NCI-H1930 (cell line): ENCODE measurements around the gene CLEC1B.
"Not testable (repeated sequence)": the region's sequence is repeated elsewhere in the genome, so short reads cannot be mapped to it uniquely, and the experiment has no call there.

ENCODE experiments used
- DNase-seq, 2 experiments: peaks; one replicate each; lab custom pipeline; 2025; lab: John Stamatoyannopoulos, UW

Gene CLEC1B

DNA sequence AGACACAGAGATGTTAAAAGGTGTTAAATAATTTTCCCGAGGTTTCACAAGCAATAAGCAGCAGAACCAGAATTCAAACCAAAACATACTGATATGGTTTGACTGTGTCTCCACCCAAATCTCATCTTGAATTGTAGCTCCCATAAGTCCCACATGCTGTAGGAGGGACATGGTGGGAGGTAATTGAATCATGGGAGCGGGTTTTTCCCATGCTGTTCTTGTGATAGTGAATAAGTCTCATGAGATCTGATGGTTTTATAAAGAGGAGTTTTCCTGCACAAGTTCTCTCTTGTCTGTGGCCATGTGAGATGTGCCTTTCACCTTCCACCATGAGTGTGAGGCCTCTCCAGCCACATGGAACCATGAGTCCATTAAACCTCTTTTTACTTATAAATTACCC is 24.2 kb downstream of the CLEC1B start:
- not testable (repeated sequence) for DNase-seq

DNA sequence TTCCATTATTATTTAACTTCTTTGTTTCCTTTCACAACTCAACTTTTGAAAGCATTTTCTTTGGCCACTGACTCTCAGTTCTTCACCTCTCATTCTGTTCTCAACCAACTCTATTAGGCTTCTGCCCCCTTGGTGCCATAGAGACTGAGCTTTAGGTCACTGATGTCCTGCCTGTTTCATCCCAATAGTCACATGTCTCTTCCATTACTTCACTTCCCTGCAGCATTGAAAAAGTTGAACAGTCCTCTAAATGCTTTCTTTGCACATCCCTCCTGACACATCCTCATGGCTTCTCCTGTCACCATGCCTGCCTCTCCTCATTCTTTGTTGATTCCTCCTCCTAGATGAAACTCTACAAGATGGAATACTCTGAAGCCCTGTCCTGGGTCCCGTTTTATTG is 25.0 kb downstream of the CLEC1B start:
- DNase-seq, result no peak

DNA sequence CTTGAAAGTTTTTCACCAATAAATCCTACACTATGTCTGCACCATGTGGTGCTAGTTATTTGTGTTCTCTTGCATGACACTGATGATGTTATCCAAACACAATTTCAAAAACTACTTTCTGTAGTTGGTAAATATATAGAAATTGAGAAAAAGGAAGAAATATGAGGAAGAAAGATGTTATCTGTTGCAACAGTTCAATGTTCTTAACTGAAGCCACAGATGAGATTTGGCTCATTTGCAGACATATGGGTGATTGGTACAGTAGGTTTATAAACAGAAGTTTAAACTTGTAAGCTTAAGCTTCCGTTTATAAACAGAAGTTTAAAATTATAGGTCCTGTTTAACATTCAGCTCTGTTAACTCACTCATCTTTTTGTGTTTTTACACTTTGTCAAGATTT is 27.7 kb downstream of the CLEC1B start, which contains the start of gene CLEC12A:
TSS of gene CLEC12A (plus strand) at position 229 of the 400 bp plus-strand sequence. CDS start 188 bp downstream, outside the sequence.
- DNase-seq, result no peak

DNA sequence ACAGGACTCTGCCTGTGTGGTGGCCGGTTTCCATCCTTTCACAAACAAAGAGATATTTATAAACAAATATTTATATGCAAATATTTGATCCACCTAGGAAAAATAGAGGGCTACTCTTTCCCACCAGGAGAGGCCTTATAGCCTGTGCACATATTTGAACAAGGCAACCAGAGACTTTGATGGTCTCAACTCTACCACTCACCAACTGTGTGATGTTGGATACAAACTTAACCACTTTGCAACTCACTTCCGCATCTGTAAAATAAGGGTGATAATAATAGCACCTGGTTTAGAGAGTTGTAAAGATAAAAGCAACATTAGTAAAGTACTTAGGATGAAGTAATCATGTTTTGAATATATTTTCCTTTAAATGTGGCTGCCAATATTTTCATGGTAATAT is 29.2 kb downstream of the CLEC1B start:
- DNase-seq, result peak in 1 of 2 experiments; percentile 73

DNA sequence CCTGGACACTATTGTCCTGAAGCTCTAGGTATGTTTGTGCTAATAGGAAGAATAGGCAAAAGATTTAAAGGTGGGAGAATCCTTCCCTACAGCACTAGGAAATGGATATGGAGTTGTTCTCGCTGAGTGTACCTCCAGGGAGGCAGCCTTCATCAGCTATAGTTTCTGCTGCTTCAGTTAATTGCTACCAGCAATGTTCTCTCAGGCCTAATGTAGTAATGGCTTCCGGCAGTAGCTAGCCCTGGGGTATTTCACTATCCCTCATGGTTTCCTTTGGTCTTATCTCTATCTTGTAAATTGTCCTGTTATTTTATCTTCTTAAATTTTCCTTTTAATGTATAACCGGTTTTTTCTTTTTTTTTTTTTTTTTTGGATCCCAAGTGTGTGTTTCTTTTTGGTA is 37.0 kb downstream of the CLEC1B start:
- no peak for DNase-seq

DNA sequence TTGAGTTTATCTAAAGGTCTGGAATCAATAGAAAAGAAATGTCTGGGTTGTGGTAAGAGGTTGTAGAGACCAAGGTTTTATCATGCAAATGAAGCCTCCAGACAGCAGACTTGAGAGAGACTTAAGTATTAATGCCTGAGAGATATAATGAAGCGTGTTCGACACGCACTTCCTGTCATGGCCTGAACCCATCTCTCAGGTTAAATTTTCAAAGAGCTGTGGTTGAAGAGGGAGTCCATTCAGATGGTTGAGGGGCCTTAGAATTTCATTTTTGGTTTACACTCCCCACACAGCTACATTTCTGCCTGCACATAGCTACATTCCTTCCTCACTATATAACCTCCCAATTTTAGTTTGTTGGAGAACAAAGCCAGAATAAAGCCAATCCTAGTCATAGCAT is 37.8 kb downstream of the CLEC1B start:
- no peak for DNase-seq

DNA sequence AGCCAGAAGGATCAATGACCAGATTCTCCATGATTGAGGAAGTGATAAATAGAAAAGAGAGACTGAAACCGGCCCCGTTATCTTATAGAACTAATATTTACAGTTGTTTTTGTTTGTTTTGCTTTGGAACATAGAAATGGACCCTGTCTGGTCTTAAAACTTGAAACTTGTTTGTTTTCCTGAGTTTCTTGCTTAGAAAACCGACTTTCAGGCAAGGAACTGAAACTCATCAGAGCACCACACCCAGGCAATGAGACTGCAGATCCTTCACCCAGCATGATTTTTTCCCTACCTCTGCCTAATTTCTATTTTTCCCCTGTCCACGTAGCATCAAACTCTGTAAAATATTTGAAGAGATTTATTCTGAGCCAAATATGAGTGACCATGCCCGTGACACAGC is 38.3 kb downstream of the CLEC1B start:
- no peak for DNase-seq

DNA sequence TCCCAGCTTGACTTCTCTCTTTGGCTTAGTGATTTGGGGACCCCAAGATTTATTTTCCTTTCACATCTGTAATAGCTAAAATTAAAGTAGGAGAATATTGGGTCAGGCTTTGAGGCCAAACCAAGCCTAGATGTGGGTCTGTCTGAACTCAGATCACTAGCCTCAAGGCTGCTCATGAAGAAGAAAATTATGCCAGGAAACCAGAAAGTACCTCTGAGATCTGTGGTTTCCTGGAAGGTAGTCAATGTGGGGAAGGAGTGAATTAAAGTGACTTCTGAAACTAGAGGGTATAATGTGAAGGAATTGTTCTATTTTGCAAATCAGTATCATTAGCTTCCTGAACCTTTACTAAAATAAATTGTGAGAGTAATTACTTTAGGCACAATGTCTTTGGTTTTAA is 41.1 kb downstream of the CLEC1B start:
- DNase-seq, result no peak

DNA sequence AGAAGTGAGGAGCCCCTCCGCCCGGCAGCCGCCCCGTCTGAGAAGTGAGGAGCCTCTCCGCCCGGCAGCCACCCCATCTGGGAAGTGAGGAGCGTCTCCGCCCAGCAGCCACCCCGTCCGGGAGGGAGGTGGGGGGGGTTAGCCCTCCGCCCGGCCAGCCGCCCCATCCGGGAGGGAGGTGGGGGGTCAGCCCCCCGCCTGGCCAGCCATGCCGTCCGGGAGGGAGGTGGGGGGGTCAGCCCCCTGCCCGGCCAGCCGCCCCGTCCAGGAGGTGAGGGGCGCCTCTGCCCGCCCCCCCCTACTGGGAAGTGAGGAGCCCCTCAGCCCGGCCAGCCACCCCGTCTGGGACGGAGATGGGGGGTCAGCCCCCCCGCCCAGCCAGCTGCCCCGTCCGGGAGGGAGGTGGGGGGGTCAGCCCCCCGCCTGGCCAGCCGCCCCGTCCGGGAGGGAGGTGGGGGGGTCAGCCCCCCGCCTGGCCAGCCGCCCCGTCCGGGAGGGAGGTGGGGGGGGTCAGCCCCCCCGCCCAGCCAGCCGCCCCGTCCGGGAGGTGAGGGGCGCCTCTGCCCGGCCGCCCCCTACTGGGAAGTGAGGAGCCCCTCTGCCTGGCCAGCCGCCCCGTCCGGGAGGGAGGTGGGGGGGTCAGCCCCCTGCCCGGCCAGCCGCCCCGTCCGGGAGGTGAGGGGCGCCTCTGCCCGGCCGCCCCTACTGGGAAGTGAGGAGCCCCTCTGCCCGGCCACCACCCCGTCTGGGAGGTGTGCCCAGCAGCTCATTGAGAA is 45.8 kb downstream of the CLEC1B start:
- DNase-seq, result not testable (repeated sequence)

DNA sequence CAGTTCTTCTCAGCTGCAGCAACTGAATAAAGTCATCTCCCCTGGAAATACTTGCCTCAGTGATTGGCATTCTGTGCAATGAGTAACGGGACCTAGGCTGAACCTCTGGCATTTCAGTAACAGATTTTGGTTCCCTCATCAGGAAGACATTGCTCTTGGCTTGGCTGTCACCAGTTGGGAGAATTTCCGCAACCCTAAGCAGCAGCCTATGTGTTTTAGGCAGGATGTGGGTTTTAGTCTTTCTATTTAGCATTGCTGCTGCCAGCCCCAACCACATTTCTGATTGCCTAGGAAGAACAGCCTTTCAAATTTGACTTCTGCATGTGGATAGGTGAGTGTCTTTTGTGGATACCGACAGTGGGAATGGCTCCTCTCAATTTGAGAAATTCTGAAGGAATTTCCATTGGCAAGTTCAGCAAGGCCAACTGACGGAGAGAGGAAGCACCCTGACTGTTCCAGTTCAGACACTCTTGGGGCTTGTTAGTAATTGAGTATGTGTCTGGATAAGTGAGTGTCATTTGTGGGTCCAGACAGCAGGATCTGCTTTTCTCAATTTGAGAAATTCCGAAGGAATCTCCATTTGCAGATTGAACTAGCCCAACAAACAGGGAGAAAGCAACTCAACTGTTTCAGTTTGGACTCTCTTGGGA is 47.8 kb downstream of the CLEC1B start:
- DNase-seq, result no peak

DNA sequence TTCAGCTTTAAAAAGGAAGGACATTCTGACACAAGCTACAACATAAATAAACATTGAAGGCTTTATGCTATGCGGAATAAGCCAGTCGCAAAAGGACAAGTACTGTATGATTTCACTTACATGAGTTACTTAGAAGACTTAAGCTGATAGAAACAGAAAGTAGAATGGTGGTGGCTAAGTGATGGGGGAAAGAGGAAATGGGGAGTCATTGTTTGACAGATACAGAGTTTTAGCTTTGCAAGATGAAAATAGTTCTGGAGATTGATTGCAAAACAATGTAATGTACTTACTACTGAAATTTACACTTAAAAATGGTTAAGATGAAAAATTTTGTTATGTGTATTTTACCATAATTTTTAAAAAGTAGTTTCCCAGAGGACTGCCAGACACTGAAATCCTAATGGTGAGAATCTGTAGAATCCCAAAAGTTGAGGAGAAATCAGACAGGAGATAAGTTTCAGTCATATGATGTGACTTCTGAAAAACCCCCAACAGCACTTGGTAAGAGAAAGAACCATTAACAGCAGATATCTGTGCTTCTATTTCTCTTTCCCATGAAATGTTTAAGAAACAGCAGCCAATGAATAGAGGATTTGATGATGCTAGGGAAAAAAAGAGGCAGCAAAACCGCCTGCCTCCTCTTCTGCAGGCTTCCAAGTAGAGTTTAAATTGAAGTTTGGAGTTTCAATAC is 50.2 kb downstream of the CLEC1B start:
- no peak for DNase-seq

DNA sequence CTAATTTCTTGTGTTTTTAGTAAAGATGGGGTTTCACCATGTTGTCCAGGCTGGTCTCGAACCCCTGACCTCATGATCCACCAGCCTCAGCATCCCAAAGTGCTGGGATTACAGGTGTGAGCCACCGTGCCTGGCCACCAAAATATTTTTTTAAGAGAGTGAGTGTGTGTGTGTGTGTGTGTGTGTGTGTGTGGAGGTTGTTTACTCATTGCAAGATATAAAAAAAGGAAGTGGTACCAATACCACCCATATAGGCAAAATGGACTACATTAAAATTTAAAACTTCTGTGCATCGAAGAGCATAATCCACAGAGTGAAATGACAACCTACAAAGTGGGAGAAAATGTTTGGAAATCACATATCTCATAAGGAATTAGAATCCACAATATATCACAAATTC is 51.2 kb downstream of the CLEC1B start:
- no peak for DNase-seq

DNA sequence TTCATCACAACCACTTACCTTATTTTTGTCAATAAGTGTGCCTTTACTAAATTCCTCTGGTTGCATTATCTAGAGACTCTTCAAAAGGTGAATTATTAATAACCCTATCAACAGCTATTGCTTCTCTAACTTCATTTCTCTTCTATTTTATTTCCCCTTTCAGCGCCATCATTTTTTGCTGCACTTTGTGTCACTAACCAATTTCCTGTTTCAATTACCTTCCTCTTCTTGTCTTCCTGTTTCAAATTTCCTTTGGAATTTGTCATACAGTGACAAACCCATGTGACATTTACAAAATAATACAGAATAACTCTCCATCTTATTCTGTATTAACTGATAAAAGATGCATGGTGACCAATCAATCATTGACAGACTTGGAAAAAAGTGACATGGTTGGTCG is 54.5 kb downstream of the CLEC1B start:
- no peak for DNase-seq

DNA sequence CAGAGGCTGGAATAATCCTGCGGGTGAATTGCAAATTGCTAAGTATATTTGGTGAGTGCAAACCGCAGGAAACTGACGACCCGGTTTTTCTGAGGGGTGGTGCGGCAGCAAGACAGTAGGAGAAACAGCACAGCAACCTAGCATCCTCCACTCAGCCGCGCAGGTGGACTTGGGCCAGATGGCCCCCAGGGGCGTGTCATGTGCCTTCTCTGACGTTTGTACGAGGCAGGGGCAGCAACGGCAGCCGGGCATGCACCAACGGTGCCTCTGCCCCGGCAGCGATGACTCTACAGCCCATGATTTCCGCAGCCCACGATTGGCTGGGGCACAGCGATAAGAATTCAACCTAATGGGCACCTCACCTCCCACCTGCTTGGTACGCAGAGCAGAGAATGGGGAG is 55.7 kb downstream of the CLEC1B start:
- peak; percentile 74 to 84 for DNase-seq
